ENCODE results near the gene FMNL3. TPM values are rescaled to one million over a fixed set of nuclear protein-coding genes. Genes with fewer than 3 reads are reported as not detected.
"Not testable (repeated sequence)": the region's sequence is repeated elsewhere in the genome, so short reads cannot be mapped to it uniquely, and the experiment has no call there.

FMNL3 gene
- total RNA-seq, 1 donor from 2014 or later = 50.2 TPM

DNA sequence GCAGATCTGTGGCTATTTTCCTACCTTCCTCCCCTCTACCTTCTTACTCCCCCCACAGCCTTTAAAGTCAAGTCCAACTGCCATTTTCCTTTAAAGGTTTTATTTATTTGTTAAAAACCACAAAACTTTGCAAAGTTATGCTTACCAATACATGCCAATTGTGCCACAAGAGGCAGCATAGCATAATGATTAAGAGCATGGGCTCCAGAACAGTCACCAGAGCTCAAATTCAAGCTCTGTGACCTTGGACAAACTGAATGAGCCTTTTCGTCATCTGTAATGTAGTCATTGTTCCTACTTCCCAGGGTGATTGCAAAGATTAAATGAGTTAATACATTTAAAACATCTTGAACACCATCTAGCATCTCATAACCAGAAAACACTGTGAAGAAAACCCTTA, 13.0 kb upstream of the FMNL3 start:
- intact Hi-C loops (cut with micrococcal nuclease) = no loop called here

DNA sequence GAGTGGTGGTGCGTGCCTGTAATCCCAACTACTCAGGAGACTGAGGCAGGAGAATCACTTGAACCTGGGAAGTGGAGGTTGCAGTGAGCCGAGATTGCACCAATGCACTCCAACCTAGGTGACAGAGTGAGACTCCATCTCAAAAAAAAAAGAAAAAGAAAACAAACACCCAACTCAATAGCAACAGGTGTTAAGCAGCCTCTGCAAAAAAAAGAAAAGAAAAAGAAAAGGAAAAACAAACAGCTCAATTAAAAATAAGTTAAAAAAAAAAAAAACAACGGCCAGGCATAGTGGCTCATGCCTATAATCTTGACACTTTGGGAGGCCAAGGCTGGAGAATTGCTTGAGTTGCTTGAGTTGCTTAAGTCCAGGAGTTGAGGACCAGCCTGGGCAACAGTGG, 10.6 kb upstream of the FMNL3 start:
- intact Hi-C loops (cut with micrococcal nuclease) = not testable (repeated sequence)

DNA sequence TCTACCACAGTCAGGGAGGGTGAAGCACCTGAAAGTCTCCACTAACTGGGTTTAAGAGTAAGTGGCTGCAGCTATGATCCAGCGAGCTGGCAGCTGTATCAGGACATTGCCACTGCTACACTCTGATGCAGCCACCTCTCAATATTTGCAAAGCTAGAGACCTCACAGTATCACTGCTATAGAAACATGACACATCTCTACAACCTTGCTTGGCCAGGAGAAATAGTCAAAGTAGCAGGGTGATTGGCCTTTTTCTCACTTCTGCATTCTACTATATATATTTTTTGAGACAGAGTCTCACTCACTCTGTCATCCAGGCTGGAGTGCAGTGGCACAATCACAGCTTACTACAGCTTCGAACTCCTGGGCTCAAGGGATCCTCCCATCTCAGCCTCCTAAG, 9.3 kb upstream of the FMNL3 start:
- intact Hi-C loops (cut with micrococcal nuclease) = no loop called here

DNA sequence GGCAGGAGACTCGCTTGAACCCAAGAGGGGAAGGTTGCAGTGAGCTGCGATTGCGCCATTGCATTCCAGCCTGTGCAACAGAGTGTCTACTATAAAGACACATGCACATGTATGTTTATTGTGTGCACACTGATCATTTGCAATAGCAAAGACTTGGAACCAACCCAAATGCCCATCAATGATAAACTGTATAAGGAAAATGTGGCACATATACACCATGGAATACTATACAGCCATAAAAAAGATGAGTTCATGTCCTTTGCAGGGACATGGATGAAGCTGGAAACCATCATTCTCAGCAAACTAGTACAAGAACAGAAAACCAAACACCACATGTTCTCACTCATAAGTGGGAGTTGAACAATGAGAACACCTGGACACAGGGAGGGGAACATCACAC, 6.7 kb upstream of the FMNL3 start:
- intact Hi-C loops (cut with micrococcal nuclease) = not testable (repeated sequence)

DNA sequence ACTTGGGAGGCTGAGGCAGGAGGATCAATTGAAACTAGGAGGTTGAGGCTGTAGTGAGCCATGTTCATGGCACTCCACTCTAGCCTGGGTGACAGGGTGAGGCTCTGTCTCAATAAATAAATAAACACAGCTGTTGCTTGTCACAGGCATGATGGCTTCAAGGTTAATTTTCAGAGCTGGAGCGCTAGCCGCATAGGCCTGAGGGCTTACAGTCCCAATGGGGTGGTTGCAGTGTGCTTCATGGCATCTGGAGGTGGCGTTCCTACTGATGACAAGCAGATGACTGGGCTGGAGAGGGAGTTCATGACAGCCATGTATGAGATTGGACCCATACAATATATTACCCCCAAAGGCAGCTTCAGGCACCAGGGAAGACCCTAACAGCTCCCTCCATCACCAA, 1.6 kb upstream of the FMNL3 start:
- intact Hi-C loops (cut with micrococcal nuclease) = no loop called here

DNA sequence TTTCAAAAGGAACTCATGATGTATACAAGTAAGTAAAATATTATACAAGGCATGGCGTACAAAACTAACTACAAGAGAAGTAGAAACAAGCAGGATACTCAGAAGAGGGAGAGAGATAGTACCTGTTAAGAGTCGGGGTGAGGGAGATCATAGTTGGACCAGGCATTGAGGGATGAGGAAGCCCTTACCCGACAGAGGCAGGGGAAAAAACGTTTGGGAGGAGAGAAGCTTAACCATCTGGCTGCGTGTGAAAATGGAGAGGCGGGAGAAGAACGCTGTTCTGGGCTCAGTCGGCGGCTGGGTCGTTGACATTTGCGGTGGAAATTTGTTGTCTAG, 575 bp upstream of the FMNL3 start:
- intact Hi-C loops (cut with micrococcal nuclease) = loop anchor here (1.0 to 2.0 kb wide), 12 partner anchors 34 to 339 kb away; partner anchors contain the start of genes KCNH3, MCRS1, NCKAP5L and PRPF40B

DNA sequence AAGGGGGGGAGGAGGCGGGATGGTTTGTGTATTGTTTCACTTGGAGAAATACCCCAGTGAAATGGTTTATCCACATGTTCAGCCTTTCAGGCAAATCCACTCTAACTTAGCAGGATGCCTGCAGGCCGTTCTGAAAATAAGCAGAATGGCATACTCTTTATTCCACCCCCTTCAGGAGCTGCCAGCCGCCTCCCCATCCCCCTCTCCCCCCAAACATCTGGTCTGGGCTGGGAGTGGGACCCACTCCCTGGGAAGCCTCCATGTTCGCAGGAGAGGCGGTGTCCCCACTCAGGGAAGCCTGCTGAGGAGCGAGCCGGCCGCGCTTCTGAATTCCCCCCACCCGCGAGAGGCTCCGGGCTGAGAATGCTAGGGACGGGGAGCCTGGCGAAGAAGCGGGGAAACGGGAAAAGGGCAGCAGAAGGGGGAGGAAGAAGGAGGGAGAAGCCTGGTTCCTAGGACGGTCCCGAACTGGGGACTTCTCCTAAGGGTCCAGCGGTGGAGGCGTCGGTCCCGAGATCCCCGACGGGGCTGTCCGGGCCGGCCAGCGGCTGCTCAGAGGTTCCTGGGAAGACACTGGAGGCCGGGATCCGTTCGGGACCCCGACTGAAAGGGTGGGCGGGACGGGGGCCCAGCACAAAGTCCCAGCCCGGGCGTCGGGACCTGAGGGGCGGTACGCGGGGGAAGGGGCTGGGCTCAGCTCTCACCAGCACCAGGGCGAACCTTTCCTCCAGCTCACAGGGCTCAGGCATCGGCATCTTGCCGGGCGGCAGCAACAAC, 666 bp downstream of the FMNL3 start:
- intact Hi-C loops (cut with micrococcal nuclease) = loop anchor here (1.0 to 2.0 kb wide), 12 partner anchors 35 to 338 kb away; partner anchors contain the start of genes KCNH3, MCRS1, NCKAP5L and PRPF40B

DNA sequence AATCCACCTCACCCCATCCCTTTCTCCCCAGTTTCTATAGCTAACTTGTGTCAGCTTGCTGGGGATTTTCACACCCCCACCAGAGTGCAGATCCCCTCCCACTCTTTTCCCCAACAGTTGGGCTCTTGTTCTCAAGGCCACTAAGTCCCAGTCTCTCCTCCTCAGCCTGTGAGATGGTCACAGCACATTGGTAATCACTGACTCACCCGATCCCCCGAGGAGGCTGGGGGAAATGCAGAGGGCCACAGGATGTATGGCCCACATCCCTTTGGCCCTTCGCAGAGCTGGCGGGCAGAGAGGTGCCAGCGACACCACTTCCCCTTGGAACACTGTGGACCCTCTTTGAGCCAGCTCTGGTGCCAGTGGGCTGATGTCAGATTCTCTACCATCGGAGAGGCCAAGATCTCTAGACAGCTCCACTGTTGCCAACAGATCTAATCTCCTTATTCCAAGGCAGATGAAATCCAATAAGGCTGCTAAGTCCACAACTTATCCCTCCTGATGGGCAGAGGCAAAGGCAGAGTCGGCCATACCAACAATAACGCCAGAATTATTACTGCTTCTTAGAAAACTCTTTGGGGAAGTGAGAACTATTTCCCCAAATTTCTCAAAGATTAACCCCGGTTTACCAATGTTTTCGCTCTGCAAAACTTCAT, 1.6 kb downstream of the FMNL3 start:
- intact Hi-C loops (cut with micrococcal nuclease) = loop anchor here (2.0 kb wide), 2 partner anchors 167 to 337 kb away; partner anchors contain the start of gene KCNH3

DNA sequence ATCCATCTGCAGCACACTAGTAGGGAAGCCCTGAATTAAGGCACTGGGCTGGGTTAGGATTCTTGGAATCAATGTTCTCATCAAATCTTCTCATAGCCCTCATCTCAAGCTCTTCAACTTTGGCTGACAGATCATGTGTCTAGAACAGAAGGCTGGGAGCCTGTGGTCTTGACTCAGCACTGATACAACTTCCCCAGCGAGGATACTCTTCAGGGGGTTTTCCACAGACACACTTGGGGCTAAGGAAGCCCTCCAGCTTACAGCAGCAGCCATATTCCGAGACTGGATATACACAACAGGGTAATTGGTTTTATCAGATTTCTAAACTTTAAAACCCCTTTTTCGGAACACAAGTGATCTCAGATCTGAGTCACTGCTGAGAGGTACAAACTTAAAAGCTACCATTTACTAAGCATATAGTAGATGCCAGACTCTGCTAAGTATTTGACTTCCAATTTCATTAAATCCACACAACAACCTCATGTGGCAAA, 3.5 kb downstream of the FMNL3 start:
- intact Hi-C loops (cut with micrococcal nuclease) = no loop called here

DNA sequence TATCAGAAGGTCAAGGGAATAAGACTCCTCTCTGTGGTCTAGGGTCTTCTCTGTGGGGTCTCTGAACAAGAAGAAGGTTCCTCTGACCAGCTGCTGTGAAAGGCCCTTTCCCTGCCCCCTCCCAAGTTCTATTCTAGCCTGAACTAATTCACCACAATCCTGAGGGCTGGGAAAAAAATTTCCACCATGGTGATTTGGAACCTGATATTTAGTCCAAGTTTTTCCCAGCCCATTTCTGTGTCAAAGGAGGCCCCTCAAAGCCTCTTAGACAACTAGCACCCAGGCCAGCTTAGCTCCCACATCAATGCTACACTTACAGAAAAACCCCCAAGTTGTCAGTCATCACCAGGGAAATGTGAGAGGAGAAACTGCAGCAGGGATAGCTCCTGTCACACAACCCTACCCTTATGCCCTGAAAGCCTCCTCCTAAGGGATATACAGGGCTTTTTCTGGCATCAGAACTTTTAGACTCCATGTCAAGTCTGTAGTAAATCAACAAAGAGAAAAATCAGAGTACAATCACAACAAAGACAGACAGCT, 4.5 kb downstream of the FMNL3 start:
- intact Hi-C loops (cut with micrococcal nuclease) = no loop called here

DNA sequence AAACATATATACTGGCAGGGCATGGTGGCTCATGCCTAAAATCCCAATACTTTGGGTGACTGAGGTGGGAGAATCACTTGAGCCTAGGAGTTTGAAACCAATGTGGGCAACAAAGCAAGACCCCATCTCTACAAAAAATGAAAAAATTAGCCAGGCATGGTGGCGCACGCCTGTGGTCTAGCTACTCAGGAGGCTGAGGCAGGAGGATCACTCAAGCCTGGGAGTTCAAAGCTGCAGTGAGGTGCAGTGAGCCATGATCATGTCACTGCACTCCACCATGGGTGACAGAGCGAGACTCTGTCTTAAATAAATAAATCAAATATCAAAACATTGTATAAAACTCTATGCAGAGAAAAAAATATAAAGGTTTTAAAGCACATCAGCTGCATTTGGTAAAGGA, 5.2 kb downstream of the FMNL3 start:
- intact Hi-C loops (cut with micrococcal nuclease) = no loop called here

DNA sequence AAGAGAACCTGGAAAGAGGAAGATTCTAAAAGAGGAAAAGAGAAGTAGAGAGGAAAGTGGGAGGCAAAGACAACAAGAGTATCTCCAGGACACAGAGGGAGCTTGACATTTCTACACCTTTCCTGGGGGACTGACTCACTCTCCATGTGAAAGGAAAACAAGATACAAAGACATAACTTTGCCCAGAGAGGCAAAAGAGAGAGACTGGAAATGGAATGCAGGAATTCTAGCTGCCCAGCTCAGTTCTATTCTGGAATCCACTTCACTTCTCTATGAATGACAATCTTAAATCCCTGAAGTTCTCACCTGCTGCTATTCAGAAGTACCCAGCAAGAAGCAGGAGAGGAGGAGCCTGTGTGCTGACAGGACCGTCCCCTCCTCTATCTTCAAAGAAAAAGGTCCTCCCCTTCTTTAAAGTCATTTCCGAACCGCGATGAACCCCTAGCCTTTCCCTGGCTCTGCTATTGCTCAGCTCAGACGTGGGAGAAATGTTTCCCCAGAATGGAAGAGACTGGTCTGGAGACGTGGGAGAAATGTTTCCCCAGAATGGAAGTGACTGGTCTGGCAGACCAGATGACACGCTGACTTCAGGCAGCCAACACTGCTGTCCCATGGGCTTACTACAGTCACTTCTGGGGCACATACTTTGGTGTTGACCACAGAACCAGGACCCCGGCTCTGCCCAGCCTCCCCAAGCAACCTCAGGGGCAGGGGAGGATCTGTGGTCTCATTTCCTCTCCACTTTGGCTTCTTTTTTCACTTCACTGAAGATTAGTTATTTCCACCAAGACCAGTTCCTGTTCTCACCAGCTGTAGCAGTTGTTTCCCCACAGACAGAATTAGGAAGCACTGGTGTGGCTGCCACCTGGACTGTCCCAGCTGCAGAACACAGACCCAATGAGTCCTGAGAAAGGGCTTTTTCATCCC, 8.3 kb downstream of the FMNL3 start:
- intact Hi-C loops (cut with micrococcal nuclease) = loop anchor here (1.0 kb wide), 1 partner anchor 28 kb away; no protein-coding TSS in a partner anchor

DNA sequence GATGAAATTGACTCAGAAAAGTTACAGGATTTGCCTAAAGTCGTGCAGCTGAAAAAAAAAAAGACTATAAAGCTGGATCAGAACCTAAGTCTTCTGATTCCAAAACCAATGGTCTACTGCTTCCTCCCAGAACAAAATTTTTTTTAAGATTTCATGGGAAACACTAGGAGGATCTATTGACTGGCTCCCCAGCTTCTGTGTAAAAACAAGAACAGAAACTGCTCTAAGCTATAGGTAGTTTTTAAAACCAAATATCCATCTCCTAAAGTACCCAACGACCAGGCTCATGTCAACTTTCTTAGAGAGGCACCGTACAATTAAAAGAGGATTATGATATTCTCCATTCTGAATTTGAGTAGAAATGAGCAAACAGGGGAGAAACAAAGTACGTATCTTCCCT, 9.4 kb downstream of the FMNL3 start:
- intact Hi-C loops (cut with micrococcal nuclease) = no loop called here

DNA sequence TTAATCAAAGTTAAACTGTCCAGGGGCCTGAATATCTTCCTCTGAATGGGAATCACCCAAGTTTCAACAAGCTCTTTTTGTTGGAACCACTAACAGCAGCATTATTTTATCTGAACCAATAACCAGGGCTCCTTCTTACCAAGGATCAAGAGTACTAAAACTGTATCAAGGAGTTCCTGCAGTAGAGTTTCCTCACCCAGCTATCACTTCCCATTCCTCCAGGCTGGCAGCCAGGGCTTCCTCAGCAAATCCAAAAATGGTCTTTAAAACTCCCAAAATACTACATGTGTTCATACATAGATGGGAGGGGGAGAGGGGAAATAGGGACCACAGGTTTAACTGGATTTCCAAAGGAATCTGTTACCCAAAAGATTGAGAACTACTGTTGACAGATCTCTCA, 10.5 kb downstream of the FMNL3 start:
- intact Hi-C loops (cut with micrococcal nuclease) = no loop called here

DNA sequence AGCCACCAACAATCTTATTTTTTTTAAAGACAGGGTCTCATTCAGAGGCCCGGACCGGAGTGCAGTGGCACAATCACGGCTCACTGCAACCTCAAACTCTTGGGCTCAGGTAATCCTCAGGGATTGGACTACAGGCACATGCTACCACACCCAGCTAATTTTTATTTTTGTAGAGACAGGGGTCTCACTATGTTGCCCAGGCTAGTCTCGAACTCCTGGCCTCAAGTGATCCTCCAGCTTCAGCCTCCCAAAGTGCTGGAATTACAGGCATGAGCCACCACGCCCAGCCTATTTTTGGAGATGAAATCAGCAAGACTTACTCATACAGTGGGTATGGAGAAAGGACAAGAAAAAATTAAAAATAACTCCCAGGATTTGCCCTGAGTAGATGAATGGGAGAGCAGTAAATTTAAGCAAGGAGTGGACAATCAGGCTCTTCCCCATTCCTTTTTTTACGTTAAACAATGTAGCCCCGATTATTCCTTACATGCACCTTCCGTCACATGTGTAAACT, 13.2 kb downstream of the FMNL3 start:
- intact Hi-C loops (cut with micrococcal nuclease) = no loop called here

DNA sequence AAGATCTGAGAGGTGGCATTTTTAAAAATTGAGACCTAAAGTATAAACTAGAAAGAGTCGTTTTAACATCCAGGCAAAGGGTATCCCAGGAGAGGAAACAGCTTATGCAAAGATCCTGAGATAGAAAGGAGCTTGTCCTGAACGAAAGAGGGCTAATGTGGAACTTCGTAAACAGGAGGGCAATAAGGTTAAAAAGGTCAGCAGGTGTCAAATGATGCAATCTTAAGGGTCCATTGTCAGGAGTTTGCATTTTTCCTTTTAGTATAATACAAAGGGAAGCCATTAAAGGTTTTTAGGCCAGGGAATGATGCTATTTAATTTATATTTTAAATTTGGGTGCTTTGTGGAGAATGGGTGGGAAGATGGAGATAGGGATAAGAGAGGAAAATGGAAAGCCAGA, 14.4 kb downstream of the FMNL3 start:
- intact Hi-C loops (cut with micrococcal nuclease) = no loop called here

DNA sequence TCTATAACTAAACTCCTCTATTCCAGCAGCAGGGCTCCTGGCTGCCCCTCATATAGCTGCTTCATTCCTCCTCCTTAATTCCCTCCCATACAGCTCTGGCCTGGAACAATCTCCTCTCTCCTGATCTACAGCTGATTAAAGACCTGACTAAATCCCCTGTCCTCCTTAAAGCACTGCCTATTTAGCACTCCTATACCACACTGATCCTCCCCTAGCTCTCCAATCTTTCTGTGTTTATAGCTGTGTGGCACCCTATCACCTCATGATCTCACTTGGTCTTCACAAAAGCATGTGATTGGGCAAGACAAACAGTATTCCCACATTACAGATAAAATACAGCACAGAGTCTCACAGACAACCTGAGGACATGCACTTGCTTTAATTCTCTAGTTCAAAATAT, 17.4 kb downstream of the FMNL3 start:
- intact Hi-C loops (cut with micrococcal nuclease) = no loop called here

DNA sequence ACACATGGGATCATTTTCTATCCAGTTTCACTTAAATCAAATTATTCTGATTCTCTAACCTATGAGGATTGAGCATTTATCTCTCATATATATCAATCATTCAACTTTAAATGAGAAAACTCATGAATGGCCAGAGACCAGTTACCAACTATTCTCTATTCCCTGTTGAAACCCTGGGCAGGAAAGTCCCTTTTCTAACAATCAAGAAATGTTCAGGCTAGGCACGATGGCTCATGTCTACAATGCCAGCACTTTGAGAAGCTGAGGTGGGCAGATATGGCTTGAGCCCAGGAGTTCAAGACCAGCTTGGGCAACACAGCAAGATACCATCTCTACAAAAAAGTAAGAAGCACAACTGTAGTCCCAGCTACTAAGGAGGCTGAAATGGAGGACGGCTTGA, 18.0 kb downstream of the FMNL3 start:
- intact Hi-C loops (cut with micrococcal nuclease) = no loop called here

DNA sequence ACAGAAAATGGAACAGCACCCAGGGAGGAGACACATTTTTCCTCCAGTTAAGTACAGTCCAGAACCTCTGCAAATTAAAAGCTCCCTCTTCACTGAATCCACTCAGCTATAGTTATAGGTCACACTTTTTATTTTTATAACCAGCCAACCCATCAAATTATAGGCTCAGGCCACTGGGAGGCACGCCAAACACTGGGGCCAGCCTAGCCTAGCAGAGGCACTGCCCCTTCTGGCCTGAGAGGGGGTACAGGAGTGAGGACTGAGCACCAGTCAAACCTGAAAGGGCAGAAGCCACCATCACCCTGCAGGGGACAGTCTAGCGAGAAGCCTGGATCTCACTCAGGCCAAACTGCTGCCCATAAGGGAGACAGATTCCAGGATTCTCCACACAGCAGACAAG, 19.3 kb downstream of the FMNL3 start:
- intact Hi-C loops (cut with micrococcal nuclease) = no loop called here

DNA sequence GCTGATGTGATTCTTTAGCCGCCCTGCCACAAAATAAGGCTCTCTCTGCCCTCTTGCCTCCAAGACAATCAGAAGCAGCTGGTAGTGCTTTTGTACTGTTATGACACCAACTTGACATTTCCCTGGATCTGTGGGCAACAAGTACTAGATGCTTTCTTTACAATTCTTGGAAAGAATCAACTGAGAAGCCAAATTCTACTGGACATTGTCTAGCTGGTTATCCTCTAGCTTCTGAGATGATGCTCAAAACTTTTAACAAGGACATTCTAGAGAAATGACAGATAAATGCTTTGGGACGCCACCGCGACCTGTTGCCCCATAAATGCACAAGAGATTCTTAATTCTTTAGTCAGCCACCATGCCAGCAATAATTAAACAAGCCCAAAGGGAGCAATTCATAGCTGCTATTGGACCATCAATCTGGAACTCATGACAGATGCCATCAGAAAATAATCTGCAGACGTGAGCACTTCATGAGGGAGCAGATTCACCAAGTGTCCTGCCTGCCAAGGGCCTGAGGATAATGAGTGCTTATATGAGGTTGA, 22.8 kb downstream of the FMNL3 start:
- intact Hi-C loops (cut with micrococcal nuclease) = no loop called here
